Psoas muscle (tissue), 8 donors: ENCODE measurements around the gene LAPTM4A. TPM values are rescaled to one million over a fixed set of nuclear protein-coding genes. Genes with fewer than 3 reads are reported as not detected.

Experiments used
- ATAC-seq, 4 donors: fragments of 200-7000 bp; cut with Tn5 transposase; one replicate each; pipeline ENCODE4 v1.9.1; 2020; ENCODE audit warnings: moderate library complexity in 3 of 4, mild to moderate bottlenecking in 2 of 4
- DNase-seq, 2 donors: peaks; one replicate each; pipeline ENCODE4 v3.0.0-alpha.2; 2020
- H3K27ac ChIP-seq: fragments of 200-600 bp; one replicate; pipeline ENCODE4 v1.8.0; 2022
- H3K27me3 ChIP-seq, 3 donors: fragments of 200-600 bp in 1 of 3; one replicate each; pipeline versions ENCODE4 v1.6.1 to v1.8.0; 2013 to 2022; ENCODE audit warnings: low read length in 2 of 3, mild to moderate bottlenecking in 2 of 3, moderate library complexity in 1 of 3; ENCODE audit not compliant: insufficient read depth in 3 of 3
- H3K36me3 ChIP-seq, 2 donors: fragments of 200-600 bp in 1 of 2; one replicate each; pipeline versions ENCODE4 v1.6.1 to v1.8.0; 2013 to 2022; ENCODE audit warnings: low read depth in 1 of 2, mild to moderate bottlenecking in 1 of 2, moderate library complexity in 1 of 2; ENCODE audit not compliant: insufficient read depth in 1 of 2
- H3K4me1 ChIP-seq: fragments of 200-600 bp; one replicate; pipeline ENCODE4 v1.8.0; 2022
- H3K4me3 ChIP-seq: fragments of 200-600 bp; one replicate; pipeline ENCODE4 v1.8.0; 2022; ENCODE audit warnings: mild to moderate bottlenecking
- H3K9me3 ChIP-seq: fragments of 200-600 bp; one replicate; pipeline ENCODE4 v1.8.0; 2022
- CTCF ChIP-seq: fragments of 200-600 bp; IDR thresholded peaks from one replicate; pipeline ENCODE4 v1.8.0; 2022; ENCODE audit warnings: antibody characterized with exemption
- WGBS, 3 donors: extraction: QIAGEN DNeasy Blood & Tissue Kit; methylation state at CpG; one replicate each; pipeline versions ENCODE4 v1.1.6 to v1.1.7; 2013; 5-methylcytosine and 5-hydroxymethylcytosine counted together
- intact Hi-C, 2 donors: fragments of 100-400 bp; cut with DNase I; formaldehyde crosslinking; loops; one replicate each; pipeline versions ENCODE4 v1.11.0 to v1.14.2; 2022
- polyA plus RNA-seq, 3 donors: library from polyadenylated mRNA; stranded (reverse); fragments of 200-250 nt; gene quantifications; one replicate each; pipeline ENCODE4 v1.2.3, GENCODE V29; 2013
- total RNA-seq, 4 donors: library from RNA; stranded (reverse); fragmentation: NEBNext Ultra II Directional in 2 of 4; extraction: Animal tissue kit (Norgen Biotek cat#: 25700) in 2 of 4; gene quantifications; one replicate each; pipeline versions ENCODE4 v1.2.1 to v1.2.4, GENCODE V29; 2021 to 2023
- donor health status: healthy with polysubstance abuse.
- donor health status: DM: no; HTN: no; CAD: no; lungs with moderate emphysema.
- donor health status: Bipolar disorder and iron deficiency.
- donor health status: healthy.
- donor health status: DM: yes; HTN: yes; CAD: no.
- donor health status: DM: no; HTN: no; CAD: no.
- donor health status: DM: no; HTN: no; CAD: no.
- donor health status: DM: yes; HTN: yes; CAD: no.

LAPTM4A gene
- total and polyA plus RNA-seq, 7 donors: 68.2 to 124 (median 78.8) TPM

GRCh38 chr2:20021405-20022009, 29.9 kb downstream of the LAPTM4A start:
- no peaks in the 10 kb centered on the region for H3K27me3 ChIP-seq
- H3K9me3 ChIP-seq: no peaks in the 10 kb centered on the region
- intact Hi-C loops: no loop called here
- DNase-seq (no peak), ATAC-seq (no peak)
- TF ChIP-seq CTCF: no peak
- 88 to 90% (median 89%) methylated on average over 3 of the region's 3 CpGs for WGBS, 3 donors
- H3K4me1 ChIP-seq: no peaks in the 10 kb centered on the region
- H3K36me3 ChIP-seq: no peaks in the 10 kb centered on the region
- no peak overlapping the region for H3K4me3 ChIP-seq
- no peak overlapping the region for H3K27ac ChIP-seq

GRCh38 chr2:20019747-20020146, 31.7 kb downstream of the LAPTM4A start:
- ATAC-seq (no peak), DNase-seq (no peak)
- no peak overlapping the region for H3K27ac ChIP-seq
- 66 to 88% (median 72%) methylated on average over 4 of the region's 4 CpGs for WGBS, 3 donors
- no peak overlapping the region for H3K4me3 ChIP-seq
- no peak for TF ChIP-seq CTCF
- intact Hi-C loops: no loop called here
- no peaks in the 10 kb centered on the region for H3K27me3 ChIP-seq
- no peaks in the 10 kb centered on the region for H3K4me1 ChIP-seq
- H3K9me3 ChIP-seq: no peaks in the 10 kb centered on the region
- H3K36me3 ChIP-seq: no peaks in the 10 kb centered on the region

- Histone ChIP-seq H3K4me1 (no peaks in the 10 kb centered on the region), H3K36me3 (no peaks in the 10 kb centered on the region), H3K4me3 (no peak overlapping the region), H3K27me3 (no peaks in the 10 kb centered on the region), H3K9me3 (no peaks in the 10 kb centered on the region), H3K27ac (no peak overlapping the region)
- intact Hi-C loops: no loop called here
- TF ChIP-seq CTCF: no peak
- WGBS, 3 donors: 74 to 89% (median 78%) methylated on average over 2 of the region's 2 CpGs
- DNase-seq: no peak
- ATAC-seq: no peak
Measured at GRCh38 chr2:20018601-20019152, 32.8 kb downstream of the LAPTM4A start.

GRCh38 chr2:20016346-20016745, 35.1 kb downstream of the LAPTM4A start:
- DNase-seq (no peak), ATAC-seq (no peak)
- no peak for TF ChIP-seq CTCF
- Histone ChIP-seq H3K4me3 (no peak overlapping the region), H3K9me3 (no peaks in the 10 kb centered on the region), H3K27ac (no peak overlapping the region), H3K4me1 (peaks cover 3% of the 10 kb centered on the region), H3K27me3 (peaks cover 0 to 11% (median 4%) of the 10 kb centered on the region in 3 donors), H3K36me3 (no peaks in the 10 kb centered on the region)
- intact Hi-C loops: no loop called here
